ENCODE data around the gene MARCHF4.

GRCh38 chr2:216344206-216344949 lies 27.9 kb downstream of the MARCHF4 start:
- TF ChIP-seq CTCF (conservative IDR thresholded peaks at IDR 0.05 in 1 of 2, IDR thresholded peaks at IDR 0.05 in 1 of 2; ENCODE audit: low read depth in 1 of 2, low read length in 2 of 2) (no peak), EZH2 (IDR thresholded peaks at IDR 0.05; ENCODE audit: low read length, missing control alignments) (no peak)
